SK-N-MC (cell line): ENCODE data around the gene CCDC141.

Experiments
- EZH2 ChIP-seq: fragments of 200-600 bp; sonication (generic); IDR thresholded peaks from one replicate; pipeline ENCODE4 v1.6.1; 2017; ENCODE audit warnings: antibody characterized with exemption
- POLR2AphosphoS5 ChIP-seq: IDR thresholded peaks from 2 replicates; pipeline ENCODE4 v1.6.1; 2012; ENCODE audit warnings: mild to moderate bottlenecking, low read depth, low read length, borderline replicate concordance

GRCh38 chr2:178863130-178863855 lies 186.6 kb downstream of the CCDC141 start:
- TF ChIP-seq EZH2 (no peak), POLR2AphosphoS5 (no peak)
